Activated effector memory CD4-positive, alpha-beta T cell treated with Interleukin-2 at 50 U/mL for 16 hours (primary cell): ENCODE data around the gene DAB2IP.

ENCODE experiments used
- DNase-seq: peaks from one replicate; pipeline ENCODE4 v3.0.0-alpha.2; 2020

Gene DAB2IP

DNA sequence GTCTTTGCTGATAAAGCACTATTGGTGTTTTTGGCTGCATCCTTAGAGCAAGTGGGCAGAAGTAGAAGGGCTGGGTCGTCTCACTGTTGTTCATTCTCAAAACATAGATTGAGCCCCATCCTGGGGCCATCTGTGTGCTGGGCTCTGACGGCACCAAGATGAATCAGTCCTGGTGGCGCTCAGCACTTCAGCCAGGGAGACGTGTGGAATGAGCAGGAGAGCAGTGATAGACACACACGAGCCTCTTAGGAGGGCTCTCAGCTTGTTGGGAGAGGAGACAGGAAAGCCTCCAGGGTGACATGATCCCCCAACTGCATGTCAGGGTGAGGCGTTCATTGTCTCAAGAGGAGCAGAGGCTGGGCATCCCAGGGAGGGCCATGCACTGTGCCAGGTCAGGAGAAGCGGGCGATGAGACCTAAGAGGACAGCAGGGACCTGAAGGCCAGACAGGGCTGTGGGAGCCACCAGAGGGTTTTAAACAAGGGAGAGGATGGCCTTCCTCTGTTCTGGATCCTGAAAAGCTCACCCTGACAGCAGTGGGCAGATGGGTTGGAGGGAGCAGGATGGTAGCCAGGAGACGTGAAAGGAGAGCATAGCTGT, 115.8 kb downstream of the DAB2IP start:
- DNase-seq: no peak

DNA sequence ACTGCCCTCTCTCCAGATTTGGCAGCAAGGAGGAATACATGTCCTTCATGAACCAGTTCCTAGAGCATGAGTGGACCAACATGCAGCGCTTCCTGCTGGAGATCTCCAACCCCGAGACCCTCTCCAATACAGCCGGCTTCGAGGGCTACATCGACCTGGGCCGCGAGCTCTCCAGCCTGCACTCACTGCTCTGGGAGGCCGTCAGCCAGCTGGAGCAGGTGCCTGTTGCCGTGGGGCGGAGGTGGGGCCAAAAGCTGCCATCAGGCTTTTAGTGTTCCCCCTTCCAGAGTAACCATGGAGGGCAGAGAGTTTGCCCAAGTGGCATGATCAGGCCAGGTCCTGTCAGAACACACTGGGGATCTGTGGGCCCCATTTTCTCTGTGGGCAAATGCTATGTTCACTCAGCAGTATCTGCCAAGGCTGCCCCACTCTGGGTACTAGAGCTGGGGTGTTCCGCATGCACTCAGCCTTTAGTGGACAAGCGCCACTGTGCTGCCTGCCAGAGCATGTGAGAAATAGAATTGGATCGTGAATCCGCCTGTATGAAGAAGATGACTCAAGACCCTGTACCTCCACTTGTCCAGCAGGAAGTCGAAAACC, 117.1 kb downstream of the DAB2IP start:
- no peak for DNase-seq

DNA sequence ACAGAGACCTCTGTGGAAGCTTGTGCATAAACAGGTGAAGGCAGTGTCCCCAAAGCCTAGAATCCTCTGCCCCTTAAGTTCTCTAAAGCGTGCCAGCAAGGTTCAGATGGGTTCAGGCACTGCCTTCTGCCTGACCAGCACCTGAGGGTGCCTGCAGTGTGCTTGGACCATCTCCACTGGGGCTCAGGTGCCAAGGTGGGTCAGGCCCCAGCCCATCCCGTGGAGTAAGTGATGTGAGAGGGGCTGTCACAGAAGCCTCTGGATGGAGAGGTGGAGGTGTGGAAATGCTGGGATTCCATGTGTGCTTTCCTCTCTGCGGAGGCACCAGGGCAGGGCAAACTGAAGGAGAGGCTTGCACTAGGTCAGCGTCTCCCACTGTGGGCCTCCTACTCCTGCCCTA, 118.5 kb downstream of the DAB2IP start:
- DNase-seq: no peak

DNA sequence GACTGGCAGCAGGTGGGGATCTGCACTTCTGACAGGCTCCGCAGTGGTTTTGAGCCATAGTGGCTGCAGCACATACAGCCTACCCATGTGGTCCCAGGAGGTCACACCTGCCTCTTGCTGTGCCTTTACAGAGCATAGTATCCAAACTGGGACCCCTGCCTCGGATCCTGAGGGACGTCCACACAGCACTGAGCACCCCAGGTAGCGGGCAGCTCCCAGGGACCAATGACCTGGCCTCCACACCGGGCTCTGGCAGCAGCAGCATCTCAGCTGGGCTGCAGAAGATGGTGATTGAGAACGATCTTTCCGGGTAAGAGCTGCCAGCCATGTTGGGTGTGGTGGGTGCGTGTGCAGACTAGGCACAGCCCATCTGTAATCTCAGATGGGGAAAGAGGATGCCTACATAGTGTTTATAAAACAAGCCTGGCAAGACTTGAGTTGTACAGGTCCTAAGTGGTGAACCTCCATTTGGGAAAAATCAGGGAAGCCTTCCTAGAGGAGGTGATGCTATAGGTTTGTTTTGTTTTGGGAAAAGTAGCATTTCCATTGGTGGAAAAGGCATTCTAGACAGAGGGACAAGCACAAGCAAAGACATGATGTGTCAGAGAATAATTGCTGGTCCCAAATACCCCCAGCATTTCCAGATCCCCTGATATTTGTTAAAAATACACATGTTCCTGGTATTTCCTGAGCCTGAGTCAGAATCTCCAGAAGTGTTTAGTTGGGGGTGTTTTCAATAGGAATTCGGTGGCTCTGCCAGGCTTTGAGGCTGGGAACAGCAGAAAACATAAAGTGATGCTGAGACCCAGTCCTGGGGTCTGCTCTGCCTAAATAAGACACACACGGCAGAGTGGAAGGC, 119.2 kb downstream of the DAB2IP start:
- DNase-seq: no peak

DNA sequence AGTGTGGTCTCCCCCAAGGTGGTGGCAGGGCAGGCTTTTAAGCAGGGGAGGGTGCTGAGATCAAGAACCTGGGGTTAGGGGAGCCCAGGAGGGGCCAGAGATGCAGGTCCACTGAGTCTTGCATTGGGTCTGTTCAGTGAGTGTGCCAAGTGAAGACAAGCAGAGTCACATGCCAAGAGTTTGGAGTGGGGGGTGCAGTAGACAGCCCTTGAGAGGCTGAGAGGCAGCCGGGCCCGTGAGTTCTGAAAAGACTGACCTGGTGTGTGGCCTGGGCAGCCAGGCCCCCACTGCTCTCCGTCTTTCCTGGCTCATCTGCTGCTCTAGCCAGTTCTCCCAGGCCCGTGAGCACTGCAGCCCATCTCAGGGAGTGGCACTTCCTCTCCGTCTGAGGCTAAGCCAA, 120.0 kb downstream of the DAB2IP start:
- no peak for DNase-seq

DNA sequence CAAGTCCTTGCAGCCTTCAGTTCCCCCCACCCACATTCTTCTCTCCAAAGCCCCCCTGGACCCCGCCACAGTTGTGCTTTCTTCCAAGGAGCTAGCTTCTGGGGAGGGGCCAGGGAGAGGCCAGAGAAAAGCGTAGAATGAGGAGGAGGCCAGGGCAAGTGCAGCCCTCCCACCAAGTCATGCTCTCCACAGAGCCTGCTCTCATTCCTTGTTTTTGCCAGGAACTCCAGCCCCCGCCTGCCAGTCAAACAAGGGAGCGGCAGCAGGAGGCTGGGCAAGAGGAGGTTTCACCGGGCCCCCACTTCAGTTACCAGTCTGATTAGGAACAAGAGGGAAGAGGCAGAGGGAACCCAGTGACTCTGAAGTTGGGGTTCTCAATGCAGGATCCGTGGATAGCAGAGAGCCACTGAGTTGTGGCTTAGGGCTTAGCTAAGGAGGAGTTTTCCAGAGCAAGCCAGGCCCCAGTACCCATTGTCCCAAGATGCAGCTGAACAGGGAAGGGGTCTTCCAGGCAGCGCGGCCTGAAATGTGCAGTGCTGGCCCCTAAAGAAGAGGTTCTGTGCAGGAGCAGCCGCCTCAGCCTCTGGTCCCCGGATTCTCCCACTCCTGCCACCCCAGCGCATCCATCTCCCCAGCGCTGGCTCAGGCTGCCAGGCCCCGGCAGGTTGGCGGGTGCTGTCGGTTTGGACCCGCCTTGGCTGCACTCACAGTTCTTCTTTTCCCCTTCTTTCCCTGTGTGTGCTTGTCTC, 120.6 kb downstream of the DAB2IP start:
- DNase-seq: no peak

DNA sequence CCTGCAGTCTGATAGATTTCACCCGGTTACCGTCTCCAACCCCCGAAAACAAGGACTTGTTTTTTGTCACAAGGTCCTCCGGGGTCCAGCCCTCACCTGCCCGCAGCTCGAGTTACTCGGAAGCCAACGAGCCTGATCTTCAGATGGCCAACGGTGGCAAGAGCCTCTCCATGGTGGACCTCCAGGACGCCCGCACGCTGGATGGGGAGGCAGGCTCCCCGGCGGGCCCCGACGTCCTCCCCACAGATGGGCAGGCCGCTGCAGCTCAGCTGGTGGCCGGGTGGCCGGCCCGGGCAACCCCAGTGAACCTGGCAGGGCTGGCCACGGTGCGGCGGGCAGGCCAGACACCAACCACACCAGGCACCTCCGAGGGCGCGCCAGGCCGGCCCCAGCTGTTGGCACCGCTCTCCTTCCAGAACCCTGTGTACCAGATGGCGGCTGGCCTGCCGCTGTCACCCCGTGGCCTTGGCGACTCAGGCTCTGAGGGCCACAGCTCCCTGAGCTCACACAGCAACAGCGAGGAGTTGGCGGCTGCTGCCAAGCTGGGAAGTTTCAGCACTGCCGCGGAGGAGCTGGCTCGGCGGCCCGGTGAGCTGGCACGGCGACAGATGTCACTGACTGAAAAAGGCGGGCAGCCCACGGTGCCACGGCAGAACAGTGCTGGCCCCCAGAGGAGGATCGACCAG, 121.3 kb downstream of the DAB2IP start:
- DNase-seq: no peak

DNA sequence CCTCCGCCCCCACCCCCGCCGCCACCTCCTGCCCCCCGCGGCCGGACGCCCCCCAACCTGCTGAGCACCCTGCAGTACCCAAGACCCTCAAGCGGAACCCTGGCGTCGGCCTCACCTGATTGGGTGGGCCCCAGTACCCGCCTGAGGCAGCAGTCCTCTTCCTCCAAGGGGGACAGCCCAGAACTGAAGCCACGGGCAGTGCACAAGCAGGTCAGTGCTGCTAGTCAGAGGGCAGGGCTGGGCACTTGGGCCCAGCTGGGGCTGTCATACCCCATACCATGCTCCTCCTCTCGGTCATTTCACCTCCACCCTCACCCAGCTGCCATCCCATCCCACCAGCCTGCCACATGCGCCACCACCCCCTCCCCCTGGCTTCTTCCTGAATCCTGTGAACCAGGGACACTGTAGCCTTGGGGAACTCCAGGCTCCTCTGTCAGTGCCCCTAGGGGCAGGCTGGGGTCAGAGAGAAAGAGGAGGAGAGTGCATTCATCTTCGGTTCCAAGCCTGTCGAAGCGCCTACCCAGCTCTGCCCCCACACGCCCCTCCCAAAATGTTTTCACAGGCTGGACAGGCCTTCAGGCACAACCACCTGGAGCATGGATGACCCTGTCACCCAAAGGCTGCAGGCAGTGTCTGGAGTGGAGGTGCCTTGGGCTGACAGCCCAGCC, 122.0 kb downstream of the DAB2IP start:
- DNase-seq: no peak

DNA sequence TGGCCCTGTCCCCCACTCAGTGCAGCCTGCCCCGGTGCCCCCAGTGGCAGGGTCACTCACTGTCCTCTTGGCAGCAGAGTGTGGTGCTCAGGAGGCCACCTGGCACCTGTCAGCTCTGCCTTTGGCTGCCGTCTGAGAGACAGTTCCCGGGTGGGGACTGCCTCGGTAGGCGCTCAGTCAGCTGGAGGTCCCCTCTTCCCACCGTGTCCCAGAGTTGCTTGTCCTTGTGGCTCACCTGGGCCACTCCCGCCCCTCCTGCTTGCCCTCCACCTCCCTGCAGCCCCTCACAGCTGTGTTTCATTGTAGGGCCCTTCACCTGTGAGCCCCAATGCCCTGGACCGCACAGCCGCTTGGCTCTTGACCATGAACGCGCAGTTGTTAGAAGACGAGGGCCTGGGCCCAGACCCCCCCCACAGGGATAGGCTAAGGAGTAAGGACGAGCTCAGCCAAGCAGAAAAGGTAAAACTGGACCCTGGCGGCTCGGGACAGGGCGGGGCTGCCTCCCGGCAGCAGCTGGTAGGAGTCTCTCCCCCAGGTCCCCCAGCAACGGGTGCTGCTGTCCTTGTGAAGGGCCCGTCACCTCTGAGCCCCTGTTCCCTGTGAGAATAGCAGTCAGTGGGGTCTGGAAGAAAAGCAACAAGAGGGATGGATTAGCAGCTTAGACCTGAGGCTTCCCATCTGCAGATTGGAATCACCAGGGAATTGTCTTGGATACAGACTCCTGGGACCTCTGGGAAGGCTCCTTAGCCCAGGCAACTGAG, 122.7 kb downstream of the DAB2IP start:
- DNase-seq: no peak

DNA sequence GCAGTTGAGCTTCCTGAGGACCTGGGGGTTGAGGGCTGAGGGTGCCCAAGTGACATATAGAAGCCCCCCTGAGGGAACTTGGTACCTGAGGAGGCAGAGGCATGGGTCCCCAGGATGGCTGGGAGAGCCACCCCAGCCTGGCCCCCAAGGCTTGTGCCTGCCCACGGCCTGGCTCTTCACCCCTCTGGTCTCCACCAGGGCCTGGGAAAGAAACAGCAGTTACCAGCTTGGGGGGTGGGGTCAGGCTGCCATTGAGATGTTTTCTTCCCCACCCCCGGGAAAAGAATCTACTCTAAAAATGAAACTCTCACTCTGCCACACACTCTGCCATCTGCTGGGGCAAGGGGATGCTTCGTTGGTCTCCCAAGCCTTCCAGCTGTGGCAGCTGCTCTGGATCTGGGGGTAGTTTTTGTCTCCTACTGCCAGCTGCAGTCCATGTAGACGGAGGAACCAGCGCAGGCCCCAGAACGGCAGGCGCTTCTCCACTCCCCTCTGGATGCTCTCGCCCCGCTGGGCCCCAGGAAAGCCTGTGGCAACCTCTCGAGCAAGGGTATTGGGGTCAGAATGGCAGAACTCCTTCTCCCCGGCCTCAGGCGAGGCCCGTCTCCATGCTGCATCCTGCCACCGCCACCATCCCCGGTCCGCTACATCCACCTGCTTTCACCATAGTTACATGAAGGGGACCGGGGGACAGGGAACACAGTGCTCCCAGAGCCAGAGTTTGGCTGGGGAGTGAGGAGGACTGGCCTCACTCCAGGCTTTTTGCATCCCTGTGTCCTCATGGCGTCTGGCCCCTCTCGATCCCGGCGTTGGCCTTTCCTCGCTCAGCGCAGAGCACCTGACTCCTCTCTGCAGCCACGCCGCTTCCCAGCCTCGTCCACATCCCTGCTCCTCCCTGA, 123.5 kb downstream of the DAB2IP start:
- DNase-seq: no peak

DNA sequence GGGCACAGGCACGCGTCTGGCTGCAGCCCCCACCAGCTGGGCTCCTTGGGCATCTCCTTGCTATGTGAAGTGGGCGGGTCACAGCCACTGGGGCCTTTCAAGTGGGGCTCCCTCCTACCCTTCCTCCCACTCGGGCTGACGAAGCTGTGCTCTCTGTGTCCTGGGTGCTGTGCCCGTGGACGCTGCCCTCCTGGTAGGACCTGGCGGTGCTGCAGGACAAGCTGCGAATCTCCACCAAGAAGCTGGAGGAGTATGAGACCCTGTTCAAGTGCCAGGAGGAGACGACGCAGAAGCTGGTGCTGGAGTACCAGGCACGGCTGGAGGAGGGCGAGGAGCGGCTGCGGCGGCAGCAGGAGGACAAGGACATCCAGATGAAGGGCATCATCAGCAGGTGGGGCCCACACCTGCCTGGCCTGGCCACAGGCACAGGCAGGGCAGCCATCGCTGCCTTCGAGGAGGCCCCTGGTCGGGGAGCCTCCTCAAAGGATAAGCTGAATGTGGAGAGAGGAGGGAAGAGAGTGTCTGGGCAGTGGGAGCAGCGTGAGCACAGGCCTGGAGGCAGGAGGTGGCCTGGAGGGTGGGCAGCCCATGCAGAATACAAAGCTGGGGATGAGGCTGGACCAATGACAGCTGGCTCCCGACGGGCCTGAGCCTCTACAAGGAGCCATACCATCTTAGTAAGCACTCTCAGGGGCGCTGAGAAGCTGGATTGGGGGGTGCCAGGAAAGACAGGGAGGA, 124.7 kb downstream of the DAB2IP start:
- no peak for DNase-seq

DNA sequence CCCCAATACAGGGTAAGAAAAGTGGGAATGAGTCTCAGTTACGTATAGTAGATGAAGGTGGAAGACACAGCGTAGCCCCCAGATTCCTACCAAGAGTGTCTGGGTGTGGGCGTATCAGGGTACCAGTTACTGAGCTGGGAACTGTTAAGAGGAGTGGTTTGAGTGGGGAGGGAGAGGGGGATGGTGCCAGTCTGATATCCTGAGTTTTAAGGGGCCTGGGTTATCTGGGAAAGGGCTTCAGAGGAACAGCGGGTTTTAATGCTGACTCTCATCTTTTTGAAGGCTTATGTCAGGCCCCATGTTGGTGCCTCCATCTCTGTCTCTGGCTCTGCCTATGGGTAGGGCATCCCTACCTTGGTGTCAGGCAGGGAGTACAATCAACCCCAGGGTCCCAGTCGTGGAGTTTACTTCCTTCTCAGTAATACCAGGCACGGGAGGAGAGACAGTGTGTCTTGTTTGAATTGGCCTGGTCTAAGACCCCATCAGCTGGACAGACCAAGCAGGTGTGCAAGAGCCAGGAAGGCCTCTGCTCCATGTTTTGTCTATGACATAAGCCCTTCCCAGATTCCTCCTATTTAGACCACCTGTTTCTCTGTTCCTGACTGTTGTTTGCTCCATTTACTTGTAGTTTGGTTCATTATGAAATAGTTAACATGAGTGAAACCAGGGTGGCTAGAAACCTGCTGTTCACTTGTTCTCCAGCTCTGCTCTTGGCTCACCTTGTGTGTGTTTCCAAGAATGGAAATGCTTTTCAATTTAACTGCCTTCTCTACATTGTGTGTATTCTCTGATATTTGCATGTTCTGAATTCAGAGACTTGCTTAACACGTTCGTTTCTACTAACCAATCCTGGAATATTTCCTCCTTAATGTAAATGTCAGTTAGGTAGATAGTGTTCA, 125.6 kb downstream of the DAB2IP start:
- no peak for DNase-seq

DNA sequence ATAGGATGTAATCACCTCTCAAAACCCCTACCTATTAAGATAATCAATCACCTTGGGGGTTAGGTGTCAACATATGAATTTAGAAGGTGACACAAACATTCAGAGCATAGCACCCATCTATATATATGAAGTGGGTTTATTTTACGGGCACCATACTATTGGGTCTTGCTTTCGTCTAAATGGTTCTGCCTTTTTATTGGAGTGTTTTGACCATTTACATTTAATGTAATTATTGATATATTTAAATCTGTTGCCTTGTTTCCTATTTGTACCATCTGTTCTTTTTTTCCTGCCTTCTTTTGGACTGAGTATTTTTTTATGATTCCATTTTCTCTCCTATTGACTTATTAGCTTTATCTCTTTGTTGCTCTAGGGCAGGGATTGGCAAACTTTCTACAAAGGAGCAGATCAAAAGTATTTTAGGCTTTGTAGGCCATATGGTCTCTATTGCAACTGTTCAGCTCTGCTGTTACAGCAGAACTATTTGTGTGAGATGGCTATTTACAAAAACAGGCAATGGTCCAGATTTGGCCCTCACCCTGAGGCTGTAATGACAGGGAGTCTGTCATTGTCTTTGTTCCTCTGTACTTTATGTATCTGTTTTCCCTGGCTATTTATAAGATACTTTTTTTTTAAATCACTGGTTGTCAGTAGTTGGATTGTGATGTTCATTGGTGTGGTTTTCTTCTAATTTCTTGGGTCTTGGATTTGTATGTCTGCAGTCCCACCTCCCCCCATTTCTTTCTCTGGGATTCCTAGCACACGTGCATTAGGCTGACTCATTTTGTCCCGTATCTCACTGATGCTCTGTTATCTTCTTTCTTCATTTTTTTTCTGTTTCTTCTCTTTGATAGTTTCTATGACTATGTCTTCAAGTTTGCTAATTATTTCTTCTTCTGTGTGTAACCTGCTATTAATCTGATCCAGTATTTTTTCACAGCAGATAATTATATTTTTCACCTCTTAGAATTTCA, 127.1 kb downstream of the DAB2IP start:
- no peak for DNase-seq

DNA sequence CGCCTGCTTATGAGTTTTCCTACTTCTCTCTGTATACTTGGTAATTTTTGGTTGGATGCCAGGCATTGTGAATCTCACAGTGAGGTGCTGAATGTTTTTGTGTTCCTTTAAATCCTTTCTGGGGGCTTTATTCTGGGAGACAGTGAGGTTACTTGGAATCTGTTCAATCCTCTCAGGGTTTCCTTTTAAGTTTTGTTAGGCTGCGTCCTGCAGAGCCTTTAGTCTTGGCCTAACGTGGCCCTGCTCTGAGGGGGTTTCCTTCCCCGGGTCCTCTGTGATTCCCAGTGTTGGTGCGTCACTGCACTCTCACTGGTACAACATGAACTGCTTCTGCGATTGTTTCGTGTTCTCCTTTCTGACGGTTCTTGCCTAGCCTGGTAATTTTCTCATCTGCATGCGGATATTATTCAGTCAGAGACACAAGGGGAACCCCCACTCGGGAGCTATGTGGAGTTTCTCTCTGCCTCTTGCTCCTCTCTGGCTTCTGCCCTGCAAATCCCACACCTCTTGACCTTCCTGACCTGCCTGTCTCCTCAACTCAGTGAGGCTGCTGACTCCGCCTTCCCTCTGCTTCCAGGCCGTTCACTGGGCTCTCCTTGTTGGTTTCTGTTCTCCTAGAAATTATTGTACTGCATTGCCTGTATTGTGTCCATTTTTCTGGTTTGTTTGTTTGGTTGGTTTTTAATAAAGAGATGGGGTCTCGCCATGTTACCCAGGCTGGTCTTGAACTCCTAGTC, 128.1 kb downstream of the DAB2IP start:
- DNase-seq: no peak

DNA sequence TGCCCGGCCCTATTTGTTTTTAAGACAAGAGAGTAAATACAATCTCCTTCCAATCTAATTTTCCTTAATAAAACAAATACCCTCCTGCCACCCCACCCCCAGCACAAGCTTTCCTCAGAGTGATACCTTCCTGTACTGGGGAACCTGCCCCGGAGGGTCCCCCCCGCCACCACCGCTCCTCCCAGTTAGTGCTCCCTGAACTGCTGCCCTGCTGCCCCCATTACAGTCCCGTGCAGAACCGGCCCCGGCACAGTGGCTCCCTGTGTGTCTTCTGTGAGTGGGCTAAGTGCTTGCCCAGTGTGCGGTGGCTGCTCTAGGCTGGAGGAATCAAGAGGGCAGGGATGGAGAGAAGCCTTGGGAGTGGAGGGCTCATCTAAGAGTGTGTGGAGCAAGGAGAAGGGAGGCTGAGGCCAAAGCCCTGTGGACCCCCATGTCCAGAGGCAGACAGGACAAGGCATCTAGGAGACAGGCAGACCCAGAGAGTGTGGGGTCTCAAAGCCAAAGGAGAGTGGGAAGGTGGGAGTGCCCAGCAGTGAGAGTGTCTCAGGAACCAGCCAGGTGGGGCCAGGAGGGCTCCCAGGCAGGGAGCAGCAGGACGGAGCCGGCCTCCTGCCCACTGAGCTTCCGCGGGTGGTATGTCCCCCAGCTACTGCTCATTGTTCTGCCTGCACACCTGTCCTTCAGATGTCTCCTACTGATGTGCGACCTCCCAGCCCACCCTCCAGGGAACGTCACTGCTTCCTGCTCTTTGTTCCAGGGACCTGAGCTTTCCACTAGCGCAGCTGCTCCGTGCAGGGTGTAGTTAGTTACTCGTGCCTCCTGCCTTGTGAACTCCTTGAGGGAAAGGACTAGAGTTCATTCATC, 129.0 kb downstream of the DAB2IP start:
- no peak for DNase-seq

DNA sequence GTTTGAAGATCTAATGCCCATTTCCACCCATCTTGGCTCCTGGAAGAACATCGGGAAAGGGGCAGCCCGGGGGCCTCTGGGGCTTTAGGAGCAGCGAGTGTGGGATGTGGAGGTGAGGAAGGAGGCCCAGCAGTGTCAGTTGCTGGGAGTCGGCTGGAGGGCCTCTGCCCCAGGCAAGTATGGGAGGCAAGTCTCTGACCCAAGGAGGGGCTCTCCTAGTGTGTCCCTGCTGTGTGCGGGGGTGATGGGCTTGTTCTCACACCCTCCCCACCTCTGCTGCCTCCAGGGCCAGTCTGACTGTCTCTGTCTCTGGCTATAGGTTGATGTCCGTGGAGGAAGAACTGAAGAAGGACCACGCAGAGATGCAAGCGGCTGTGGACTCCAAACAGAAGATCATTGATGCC, 129.7 kb downstream of the DAB2IP start:
- no peak for DNase-seq
